Heart right ventricle (tissue), 16 donors: ENCODE data around the gene SLC36A3. TPM values are rescaled to one million over a fixed set of nuclear protein-coding genes. Genes with fewer than 3 reads are reported as not detected.

ENCODE experiments used
- ATAC-seq, 8 donors: fragments of 200-7000 bp; cut with Tn5 transposase; one replicate each; pipeline ENCODE4 v1.9.1; 2020; ENCODE audit warnings: mild to moderate bottlenecking in 8 of 8, moderate library complexity in 8 of 8, moderate number of reproducible peaks in 1 of 8
- DNase-seq, 2 donors: peaks; one replicate each; pipeline ENCODE4 v3.0.0-alpha.2; 2020
- H3K27ac ChIP-seq, 10 donors: fragments of 200-600 bp; sonication (generic) in 2 of 10; one replicate each; pipeline versions ENCODE4 v1.5.0 to v1.8.0; 2020 to 2022; ENCODE audit warnings: mild to moderate bottlenecking in 3 of 10
- H3K27me3 ChIP-seq, 7 donors: fragments of 200-600 bp; one replicate each; pipeline ENCODE4 v1.8.0; 2021 to 2022; ENCODE audit warnings: mild to moderate bottlenecking in 2 of 7
- H3K36me3 ChIP-seq, 9 donors: fragments of 200-600 bp; sonication (generic) in 1 of 9; one replicate each; pipeline versions ENCODE4 v1.5.0 to v1.8.0; 2020 to 2022; ENCODE audit warnings: mild to moderate bottlenecking in 2 of 9
- H3K4me1 ChIP-seq, 9 donors: fragments of 200-600 bp; sonication (generic) in 1 of 9; one replicate each; pipeline versions ENCODE4 v1.5.0 to v1.8.0; 2020 to 2022; ENCODE audit warnings: mild to moderate bottlenecking in 4 of 9
- H3K4me3 ChIP-seq, 10 donors: fragments of 200-600 bp; sonication (generic) in 2 of 10; one replicate each; pipeline versions ENCODE4 v1.5.0 to v1.8.0; 2020 to 2022; ENCODE audit warnings: mild to moderate bottlenecking in 7 of 10, moderate library complexity in 2 of 10
- H3K9me3 ChIP-seq, 11 donors: fragments of 200-600 bp in 10 of 11; sonication (generic) in 2 of 11; one replicate each; pipeline versions ENCODE4 v1.5.0 to v1.8.0; 2013 to 2022; ENCODE audit warnings: mild to moderate bottlenecking in 2 of 11, control low read depth in 1 of 11, moderate library complexity in 1 of 11
- WGBS, 2 donors: extraction: QIAGEN DNeasy Blood & Tissue Kit; methylation state at CpG; one replicate each; pipeline ENCODE4 v1.1.7; 2013; ENCODE audit warnings: inconsistent platforms in 1 of 2; 5-methylcytosine and 5-hydroxymethylcytosine counted together
- intact Hi-C, 10 donors: fragments of 100-400 bp; cut with DNase I; formaldehyde crosslinking; loops; one replicate each; pipeline versions ENCODE4 v1.11.1 to v1.14.2; 2022
- polyA plus RNA-seq, 2 donors: library from polyadenylated mRNA; stranded (reverse); fragments of 200-250 nt; gene quantifications; one replicate each; pipeline ENCODE4 v1.2.3, GENCODE V29; 2013
- total RNA-seq, 10 donors: library from RNA; stranded (reverse); fragmentation: NEBNext Ultra II Directional in 3 of 10; extraction: Animal tissue kit (Norgen Biotek cat#: 25700) in 3 of 10; gene quantifications; one replicate each; pipeline versions ENCODE4 v1.2.1 to v1.2.4, GENCODE V29; 2021 to 2023
- TF ChIP-seq, protein P1 (sequence below), 9 donors: fragments of 200-600 bp; sonication (generic) in 2 of 9; IDR thresholded peaks; one replicate each; pipeline versions ENCODE4 v1.5.0 to v1.8.0; 2021 to 2022; ENCODE audit warnings: antibody characterized with exemption in 9 of 9, mild to moderate bottlenecking in 5 of 9, moderate library complexity in 1 of 9
- donor health status: Arrhythmogenic right ventricular cardiomyopathy.
- donor health status: ischemic (EF 13 %, LVEDD 7.1; RV severe dilation, severe dysfunction).
- donor health status: healthy with polysubstance abuse.
- donor health status: DM: no; HTN: yes; CAD: no.
- donor health status: DM: no; HTN: no; CAD: no.
- donor health status: ischemic (EF 25% LVEDD 6.9; RV normal size, moderate dysfunction).
- donor health status: ischemic (EF 25% LVEDD 5.7; RV mildly dilated, moderate dysfunction).
- donor health status: healthy.
- donor health status: DM: yes; HTN: yes; CAD: no.
- donor health status: Ischemic cardiomyopathy.
- donor health status: ischemic (EF 35%, LVEDD 5.7; RV mildly dilated, moderate dysfunction).
- donor health status: nonischemic (EF 11% LVEDD 7.7; RV severe dilation, severe dysfunction).
- donor health status: DM: yes; HTN: yes; CAD: no.
- donor health status: PGD.
- donor health status: ischemic (EF 29% LVEDD 5.4; RV normal size, mild dysfunction).
- donor health status: nonischemic (EF 23%, LVEDD 6.1; RV moderate dilation, normal function).

The SLC36A3 gene
- total and polyA plus RNA-seq, 12 donors = not detected

DNA sequence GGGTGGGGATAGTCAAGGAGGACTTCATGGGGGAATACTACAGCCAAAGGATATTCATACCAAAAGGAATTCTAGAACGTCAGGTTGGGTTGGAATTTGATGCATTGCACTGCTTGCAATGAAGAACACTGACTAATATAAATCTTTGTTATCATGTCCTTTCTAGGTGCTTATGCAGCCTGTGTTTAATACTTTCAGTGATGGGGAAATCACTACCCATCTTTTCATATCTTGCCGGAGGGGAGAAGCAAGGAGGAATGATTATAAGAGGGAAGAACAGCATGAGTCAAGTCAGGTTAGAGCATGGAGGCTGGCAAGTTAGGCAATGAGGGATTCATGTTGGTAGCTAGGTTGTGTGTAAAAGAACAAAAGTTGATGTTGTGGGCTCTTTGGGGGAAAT, 74.6 kb downstream of the SLC36A3 start:
- DNase-seq = no peak
- TF ChIP-seq, protein P1, sequence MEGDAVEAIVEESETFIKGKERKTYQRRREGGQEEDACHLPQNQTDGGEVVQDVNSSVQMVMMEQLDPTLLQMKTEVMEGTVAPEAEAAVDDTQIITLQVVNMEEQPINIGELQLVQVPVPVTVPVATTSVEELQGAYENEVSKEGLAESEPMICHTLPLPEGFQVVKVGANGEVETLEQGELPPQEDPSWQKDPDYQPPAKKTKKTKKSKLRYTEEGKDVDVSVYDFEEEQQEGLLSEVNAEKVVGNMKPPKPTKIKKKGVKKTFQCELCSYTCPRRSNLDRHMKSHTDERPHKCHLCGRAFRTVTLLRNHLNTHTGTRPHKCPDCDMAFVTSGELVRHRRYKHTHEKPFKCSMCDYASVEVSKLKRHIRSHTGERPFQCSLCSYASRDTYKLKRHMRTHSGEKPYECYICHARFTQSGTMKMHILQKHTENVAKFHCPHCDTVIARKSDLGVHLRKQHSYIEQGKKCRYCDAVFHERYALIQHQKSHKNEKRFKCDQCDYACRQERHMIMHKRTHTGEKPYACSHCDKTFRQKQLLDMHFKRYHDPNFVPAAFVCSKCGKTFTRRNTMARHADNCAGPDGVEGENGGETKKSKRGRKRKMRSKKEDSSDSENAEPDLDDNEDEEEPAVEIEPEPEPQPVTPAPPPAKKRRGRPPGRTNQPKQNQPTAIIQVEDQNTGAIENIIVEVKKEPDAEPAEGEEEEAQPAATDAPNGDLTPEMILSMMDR (IDR thresholded peaks at IDR 0.05) = no peak
- no peak overlapping the region for H3K4me3 ChIP-seq
- intact Hi-C loops = no loop called here
- H3K27me3 ChIP-seq = no peaks in the 10 kb centered on the region
- no peaks in the 10 kb centered on the region for H3K9me3 ChIP-seq
- no peaks in the 10 kb centered on the region for H3K36me3 ChIP-seq
- 81 to 84% methylated on average over 2 of the region's 2 CpGs for WGBS, 2 donors
- peaks cover 3 to 29% (median 11%) of the 10 kb centered on the region in 9 donors for H3K4me1 ChIP-seq
- ATAC-seq = no peak
- H3K27ac ChIP-seq = no peak overlapping the region

DNA sequence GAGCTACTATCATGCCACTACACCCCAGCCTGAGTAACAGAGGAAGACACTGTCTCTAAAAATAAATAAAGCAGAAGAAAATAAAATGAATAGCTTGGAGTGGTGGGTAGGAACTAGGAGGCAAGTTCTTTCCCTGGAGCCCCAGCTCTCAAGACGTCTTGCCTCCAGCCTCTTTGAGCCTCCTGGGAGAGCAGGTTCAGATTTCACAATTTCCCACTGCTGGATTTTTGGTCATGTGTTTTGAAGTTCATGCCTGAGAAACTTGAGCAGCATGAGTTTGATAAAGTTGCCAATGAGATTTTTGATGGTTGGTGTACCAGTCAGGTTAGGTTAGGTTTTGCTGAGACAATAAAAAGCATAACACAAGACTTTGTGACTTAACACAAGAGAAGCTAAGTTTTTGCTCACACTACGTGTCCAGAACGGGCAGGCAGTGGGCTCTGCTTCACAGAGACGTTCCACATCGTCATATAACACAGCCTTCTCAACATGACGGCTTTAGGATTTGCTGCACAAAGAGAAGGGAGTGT, 75.6 kb downstream of the SLC36A3 start:
- TF ChIP-seq, protein P1 (IDR thresholded peaks at IDR 0.05) = no peak
- no peaks in the 10 kb centered on the region for H3K9me3 ChIP-seq
- peaks cover 0 to 30% (median 10%) of the 10 kb centered on the region in 9 donors for H3K4me1 ChIP-seq
- 61 to 93% methylated on average over 6 of the region's 6 CpGs for WGBS, 2 donors
- ATAC-seq (no peak), DNase-seq (no peak)
- H3K27ac ChIP-seq = no peak overlapping the region
- H3K4me3 ChIP-seq = no peak overlapping the region
- intact Hi-C loops = no loop called here
- H3K36me3 ChIP-seq = no peaks in the 10 kb centered on the region
- H3K27me3 ChIP-seq = no peaks in the 10 kb centered on the region

Other genes starting within 250 kb of the SLC36A3 start
- 100 to 1,000 TPM; 113 to 130 (median 125) TPM for gene TNIP1, start 222.7 kb downstream of the SLC36A3 start, total RNA-seq
- 10 to 100 TPM; 63.8 to 78.1 TPM for gene TNIP1, start 222.7 kb downstream of the SLC36A3 start, polyA plus RNA-seq
- gene ANXA6, start 146.0 kb downstream of the SLC36A3 start, total RNA-seq = 100 to 1,000 TPM; 182 to 275 (median 219) TPM
- 100 to 1,000 TPM; 137 to 162 TPM for gene ANXA6, start 146.0 kb downstream of the SLC36A3 start, polyA plus RNA-seq
- 100 to 1,000 TPM in 7 of 10 donors, 10 to 100 TPM in 3; 74.9 to 172 (median 104) TPM for gene CCDC69, start 79.7 kb downstream of the SLC36A3 start, total RNA-seq
- 100 to 1,000 TPM in 1 of 2 donors, 10 to 100 TPM in 1; 50.8 to 191 TPM for gene CCDC69, start 79.7 kb downstream of the SLC36A3 start, polyA plus RNA-seq
- gene GM2A, start 50.6 kb downstream of the SLC36A3 start, total RNA-seq = 10 to 100 TPM; 30.5 to 47.1 (median 36.5) TPM
- 10 to 100 TPM; 18.1 to 19.9 TPM for gene GM2A, start 50.6 kb downstream of the SLC36A3 start, polyA plus RNA-seq
- 1 to 10 TPM in 3 of 10 donors, under 1 TPM in 5, not detected in 2; 0.28 to 2.8 (median 0.39) TPM for gene SLC36A2, start 43.8 kb upstream of the SLC36A3 start, total RNA-seq
- gene SLC36A2, start 43.8 kb upstream of the SLC36A3 start, polyA plus RNA-seq = 1 to 10 TPM in 1 of 2 donors, under 1 TPM in 1; 0.04 to 1.2 TPM
- 10 to 100 TPM in 1 of 10 donors, 1 to 10 TPM in 8, under 1 TPM in 1; 0.94 to 15.3 (median 2.7) TPM for gene SLC36A1, start 143.8 kb upstream of the SLC36A3 start, total RNA-seq
- 1 to 10 TPM; 1.7 to 2.6 TPM for gene SLC36A1, start 143.8 kb upstream of the SLC36A3 start, polyA plus RNA-seq